OCI-LY1 (cell line): ENCODE data around the gene MOB2.

ENCODE experiments used
- H2AFZ ChIP-seq: fragments of 200-600 bp; sonication (generic), shearing (Covaris generic); 2 replicates; pipeline ENCODE4 v1.6.0; 2014; ENCODE audit warnings: antibody characterized with exemption, mild to moderate bottlenecking, low read length
- H3F3A ChIP-seq: fragments of 200-600 bp; sonication (generic), shearing (Covaris generic); 2 replicates; pipeline ENCODE4 v1.6.0; 2014; ENCODE audit warnings: mild to moderate bottlenecking, antibody characterized with exemption, low read length, moderate library complexity; ENCODE audit not compliant: insufficient read depth
- H3K27ac ChIP-seq: fragments of 200-600 bp; sonication (generic); 2 replicates; pipeline ENCODE4 v1.5.1; 2014; ENCODE audit warnings: low read length, mixed run types, mild to moderate bottlenecking, low read depth; ENCODE audit not compliant: poor library complexity, severe bottlenecking
- H3K27me3 ChIP-seq: fragments of 200-600 bp; sonication (generic); 2 replicates; pipeline ENCODE4 v1.6.0; 2014; ENCODE audit warnings: antibody characterized with exemption, mild to moderate bottlenecking, low read length, moderate library complexity; ENCODE audit not compliant: insufficient read depth
- H3K36me3 ChIP-seq: fragments of 200-600 bp; sonication (generic); 2 replicates; pipeline ENCODE4 v1.6.1; 2014; ENCODE audit warnings: mild to moderate bottlenecking, antibody characterized with exemption, low read length, moderate library complexity, mixed read lengths; ENCODE audit not compliant: insufficient read depth
- H3K4me1 ChIP-seq: fragments of 200-600 bp; sonication (generic); 2 replicates; pipeline ENCODE4 v1.5.1; 2014; ENCODE audit warnings: mild to moderate bottlenecking, low read length, moderate library complexity; ENCODE audit not compliant: insufficient read depth, severe bottlenecking
- H3K4me2 ChIP-seq: fragments of 200-600 bp; sonication (generic), shearing (Covaris generic); 2 replicates; pipeline ENCODE4 v1.6.1; 2014; ENCODE audit warnings: low read length
- H3K4me3 ChIP-seq: fragments of 200-600 bp; sonication (generic); 2 replicates; pipeline ENCODE4 v1.5.1; 2014; ENCODE audit warnings: low read length, low read depth, mild to moderate bottlenecking, mixed read lengths; ENCODE audit not compliant: poor library complexity, severe bottlenecking
- H3K79me2 ChIP-seq: fragments of 200-600 bp; shearing (Covaris generic); 2 replicates; pipeline ENCODE4 v1.6.1; 2016; ENCODE audit warnings: mixed run types, low read length, mixed read lengths; ENCODE audit not compliant: insufficient read depth
- H3K9ac ChIP-seq: fragments of 200-600 bp; sonication (generic), shearing (Covaris generic); 2 replicates; pipeline ENCODE4 v1.6.1; 2014; ENCODE audit warnings: mild to moderate bottlenecking, low read length, mixed read lengths
- H3K9me2 ChIP-seq: fragments of 200-600 bp; sonication (generic), shearing (Covaris generic); 2 replicates; pipeline ENCODE4 v1.6.1; 2014; ENCODE audit warnings: low read depth, mild to moderate bottlenecking, low read length, mixed read lengths
- H3K9me3 ChIP-seq: fragments of 200-600 bp; shearing (Covaris generic); 2 replicates; pipeline ENCODE4 v1.6.1; 2014; ENCODE audit warnings: low read length, mixed read lengths
- H4K20me1 ChIP-seq: fragments of 200-600 bp; sonication (generic), shearing (Covaris generic); 2 replicates; pipeline ENCODE4 v1.6.0; 2016; ENCODE audit warnings: mild to moderate bottlenecking, low read length; ENCODE audit not compliant: insufficient read depth
- CTCF ChIP-seq: fragments of 200-600 bp; sonication (generic), shearing (Covaris generic); IDR thresholded peaks from 2 replicates; pipeline ENCODE4 v1.5.1; 2017; ENCODE audit warnings: mild to moderate bottlenecking, antibody characterized with exemption, low read length, moderate library complexity, mixed read lengths
- EZH2 ChIP-seq: fragments of 200-600 bp; sonication (generic), shearing (Covaris generic); IDR thresholded peaks from 2 replicates; pipeline ENCODE4 v1.8.0; 2017; ENCODE audit warnings: borderline replicate concordance, mixed run types, mild to moderate bottlenecking, antibody characterized with exemption, low read length, moderate library complexity, mixed read lengths

The MOB2 gene

GRCh38 chr11:1504138-1504537 lies 17.6 kb upstream of the MOB2 start:
- Histone ChIP-seq H3K27ac (no peak overlapping the region), H3K36me3 (no peaks in the 10 kb centered on the region), H3K9me2 (no peaks in the 10 kb centered on the region), H3K9ac (no peak overlapping the region), H3K4me1 (no peaks in the 10 kb centered on the region), H4K20me1 (no peaks in the 10 kb centered on the region), H3K4me2 (no peak overlapping the region), H3K4me3 (no peak overlapping the region), H3K9me3 (no peaks in the 10 kb centered on the region), H3F3A (no peaks in the 10 kb centered on the region), H2AFZ (no peak overlapping the region), H3K79me2 (no peaks in the 10 kb centered on the region), H3K27me3 (no peaks in the 10 kb centered on the region)
- no peak for TF ChIP-seq EZH2
- TF ChIP-seq CTCF, result no peak

- no peaks in the 10 kb centered on the region for H3K9me2 ChIP-seq
- no peak for TF ChIP-seq CTCF
- no peak for TF ChIP-seq EZH2
- H3K9ac ChIP-seq, result no peak overlapping the region
- no peaks in the 10 kb centered on the region for H3K79me2 ChIP-seq
- no peaks in the 10 kb centered on the region for H3F3A ChIP-seq
- no peak overlapping the region for H3K4me2 ChIP-seq
- H3K4me1 ChIP-seq, result no peaks in the 10 kb centered on the region
- no peak overlapping the region for H3K27ac ChIP-seq
- no peaks in the 10 kb centered on the region for H4K20me1 ChIP-seq
- no peak overlapping the region for H3K4me3 ChIP-seq
- no peaks in the 10 kb centered on the region for H3K27me3 ChIP-seq
- H2AFZ ChIP-seq, result no peak overlapping the region
- H3K36me3 ChIP-seq, result no peaks in the 10 kb centered on the region
- H3K9me3 ChIP-seq, result no peaks in the 10 kb centered on the region
These were observed 17.1 kb upstream of the MOB2 start for GRCh38 chr11:1503708-1504104.

DNA sequence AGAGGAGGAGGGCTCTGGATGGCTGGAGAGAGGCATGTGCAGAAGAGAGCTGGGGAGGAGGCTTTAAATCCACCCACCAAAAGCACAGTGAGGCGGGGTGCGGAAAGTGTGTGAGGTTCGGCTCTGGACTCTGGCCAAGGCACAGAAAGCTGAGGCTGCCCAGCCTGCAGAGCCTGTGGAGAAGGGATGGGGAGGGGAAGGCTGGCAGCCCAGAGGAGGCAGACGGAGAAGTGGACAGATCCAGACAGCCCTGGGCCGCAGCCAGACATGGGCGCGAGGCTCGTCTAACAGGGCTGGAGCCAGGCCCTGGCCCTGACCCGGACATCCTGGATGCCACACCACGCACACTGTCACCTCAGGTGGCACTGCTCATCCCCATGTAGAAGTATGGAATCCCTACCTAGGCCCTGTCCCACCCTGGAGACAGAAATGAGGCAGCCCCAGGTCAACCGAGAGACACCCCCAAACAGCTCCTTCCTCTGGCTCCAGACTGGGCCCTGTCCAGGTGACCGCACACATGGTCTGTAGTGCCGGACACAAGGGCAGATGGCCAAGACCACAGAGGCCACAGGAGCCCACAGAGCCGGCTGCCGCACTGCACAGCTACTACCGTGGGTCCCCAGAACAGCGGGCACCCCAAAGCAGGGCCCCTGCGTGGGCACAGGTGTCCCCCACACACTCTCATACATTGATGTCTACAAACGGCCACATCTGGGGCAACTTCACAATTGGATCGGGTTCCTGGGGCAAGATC lies 16.6 kb upstream of the MOB2 start:
- Histone ChIP-seq H2AFZ (no peak overlapping the region), H3K9me2 (no peaks in the 10 kb centered on the region), H3K27me3 (no peaks in the 10 kb centered on the region), H3K27ac (no peak overlapping the region), H3F3A (no peaks in the 10 kb centered on the region), H3K9me3 (no peaks in the 10 kb centered on the region), H3K4me1 (no peaks in the 10 kb centered on the region), H3K36me3 (no peaks in the 10 kb centered on the region), H3K9ac (no peak overlapping the region), H4K20me1 (no peaks in the 10 kb centered on the region), H3K79me2 (no peaks in the 10 kb centered on the region), H3K4me3 (no peak overlapping the region), H3K4me2 (no peak overlapping the region)
- no peak for TF ChIP-seq EZH2
- TF ChIP-seq CTCF, result no peak
